Neural progenitor cell (in vitro differentiated cells): ENCODE results near the gene CRACR2A. TPM values are rescaled to one million over a fixed set of nuclear protein-coding genes. Genes with fewer than 3 reads are reported as not detected.

Source experiments
- DNase-seq: peaks from one replicate; pipeline ENCODE4 v3.0.0-alpha.2; 2016; ENCODE audit warnings: low spot score
- H2AFZ ChIP-seq: fragments of 200-600 bp; sonication (generic); replicated peaks from 2 replicates; pipeline ENCODE4 v1.6.1; 2016; ENCODE audit warnings: antibody characterized with exemption
- H3F3A ChIP-seq: fragments of 200-600 bp; sonication (generic); 2 replicates; pipeline ENCODE4 v1.6.1; 2016; ENCODE audit warnings: antibody characterized with exemption, low read depth
- H3K27ac ChIP-seq: fragments of 200-600 bp; sonication (generic); 2 replicates; pipeline ENCODE4 v1.5.1; 2016; ENCODE audit warnings: mild to moderate bottlenecking
- H3K27me3 ChIP-seq: fragments of 200-600 bp; sonication (generic); 2 replicates; pipeline ENCODE4 v1.6.1; 2016; ENCODE audit warnings: mild to moderate bottlenecking, moderate library complexity
- H3K36me3 ChIP-seq: fragments of 200-600 bp; sonication (generic); 2 replicates; pipeline ENCODE4 v1.5.1; 2016
- H3K4me1 ChIP-seq: fragments of 200-600 bp; sonication (generic); 2 replicates; pipeline ENCODE4 v1.6.1; 2016; ENCODE audit warnings: mixed run types
- H3K4me2 ChIP-seq: fragments of 200-600 bp; sonication (generic); 2 replicates; pipeline ENCODE4 v1.6.1; 2016
- H3K4me3 ChIP-seq: fragments of 200-600 bp; sonication (generic); 2 replicates; pipeline ENCODE4 v1.5.1; 2016
- H3K79me2 ChIP-seq: fragments of 200-600 bp; sonication (generic); 2 replicates; pipeline ENCODE4 v1.6.1; 2016; ENCODE audit warnings: low read depth
- H3K9ac ChIP-seq: fragments of 200-600 bp; sonication (generic); 2 replicates; pipeline ENCODE4 v1.6.1; 2016
- H3K9me3 ChIP-seq: fragments of 200-600 bp; sonication (generic); 2 replicates; pipeline ENCODE4 v1.5.1; 2016; ENCODE audit warnings: low read depth
- H4K20me1 ChIP-seq: fragments of 200-600 bp; sonication (generic); 2 replicates; pipeline ENCODE4 v1.6.1; 2016; ENCODE audit warnings: low read depth
- H3K27ac Mint-ChIP-seq: 3 replicates; pipeline ENCODE4 v1.8.0; 2021; ENCODE audit warnings: mixed read lengths
- H3K27me3 Mint-ChIP-seq: 2 replicates; pipeline ENCODE4 v1.8.0; 2022; ENCODE audit warnings: low read depth, mild to moderate bottlenecking, inconsistent platforms, moderate library complexity, mixed read lengths; ENCODE audit not compliant: insufficient read depth
- H3K36me3 Mint-ChIP-seq: 3 replicates; pipeline ENCODE4 v1.8.0; 2021; ENCODE audit warnings: mixed read lengths
- H3K4me1 Mint-ChIP-seq: 3 replicates; pipeline ENCODE4 v1.8.0; 2021; ENCODE audit warnings: mixed read lengths
- H3K4me3 Mint-ChIP-seq: 3 replicates; pipeline ENCODE4 v1.8.0; 2021; ENCODE audit warnings: mild to moderate bottlenecking, moderate library complexity, mixed read lengths
- H3K9me3 Mint-ChIP-seq: 3 replicates; pipeline ENCODE4 v1.8.0; 2020; ENCODE audit warnings: mixed read lengths
- CTCF ChIP-seq: fragments of 200-600 bp; sonication (generic); IDR thresholded peaks from 2 replicates; pipeline ENCODE4 v1.5.1; 2017; ENCODE audit warnings: antibody characterized with exemption, mild to moderate bottlenecking
- EZH2 ChIP-seq: fragments of 200-600 bp; sonication (generic); IDR thresholded peaks from 2 replicates; pipeline ENCODE4 v1.6.1; 2017; ENCODE audit warnings: antibody characterized with exemption, mild to moderate bottlenecking, moderate library complexity
- EZH2phosphoT487 ChIP-seq: fragments of 200-600 bp; sonication (generic); IDR thresholded peaks from 2 replicates; pipeline ENCODE4 v1.6.1; 2017; ENCODE audit warnings: antibody characterized with exemption
- total RNA-seq: library from RNA; depleted of rRNA; stranded (reverse); fragments of >200 nt; gene quantifications from 2 replicates; pipeline ENCODE4 v1.2.3, GENCODE V29; 2015; ENCODE audit warnings: low replicate concordance

The CRACR2A gene
- total RNA-seq, 1 donor from 2014 or later, result 0.06 TPM

GRCh38 chr12:3752096-3752709 lies 706 bp downstream of the CRACR2A start:
- Histone ChIP-seq H3K27ac (no peak overlapping the region), H3K9ac (no peak overlapping the region), H3K4me2 (peak overlapping the region; percentile 75), H4K20me1 (no peaks in the 10 kb centered on the region), H3F3A (peaks cover 7% of the 10 kb centered on the region), H3K4me3 (peak overlapping the region; percentile 40), H3K79me2 (no peaks in the 10 kb centered on the region), H3K36me3 (no peaks in the 10 kb centered on the region), H3K27me3 (peaks cover 22% of the 10 kb centered on the region), H3K9me3 (no peaks in the 10 kb centered on the region), H2AFZ (peak overlapping the region; percentile 84), H3K4me1 (peaks cover 8% of the 10 kb centered on the region)
- Mint-ChIP-seq H3K27ac (no peak overlapping the region), H3K4me3 (peak overlapping the region; percentile 74), H3K36me3 (no peaks in the 10 kb centered on the region), H3K4me1 (peaks cover 14% of the 10 kb centered on the region), H3K27me3 (peaks cover 19% of the 10 kb centered on the region), H3K9me3 (no peaks in the 10 kb centered on the region)
- TF ChIP-seq EZH2 (no peak), EZH2phosphoT487 (no peak), CTCF (no peak)
- DNase-seq, result no peak

GRCh38 chr12:3751151-3752095 lies 1.5 kb downstream of the CRACR2A start:
- Mint-ChIP-seq H3K4me3 (no peak overlapping the region), H3K4me1 (peaks cover 14% of the 10 kb centered on the region), H3K36me3 (no peaks in the 10 kb centered on the region), H3K27me3 (peaks cover 19% of the 10 kb centered on the region), H3K27ac (no peak overlapping the region), H3K9me3 (no peaks in the 10 kb centered on the region)
- TF ChIP-seq CTCF, result no peak
- no peak for TF ChIP-seq EZH2phosphoT487
- no peak for TF ChIP-seq EZH2
- Histone ChIP-seq H3K9ac (no peak overlapping the region), H3K4me1 (peaks cover 8% of the 10 kb centered on the region), H3F3A (peaks cover 7% of the 10 kb centered on the region), H3K4me2 (no peak overlapping the region), H4K20me1 (no peaks in the 10 kb centered on the region), H3K27ac (no peak overlapping the region), H3K9me3 (no peaks in the 10 kb centered on the region), H3K79me2 (no peaks in the 10 kb centered on the region), H2AFZ (no peak overlapping the region), H3K4me3 (no peak overlapping the region), H3K36me3 (no peaks in the 10 kb centered on the region), H3K27me3 (peaks cover 22% of the 10 kb centered on the region)
- no peak for DNase-seq

GRCh38 chr12:3750616-3751015 lies 2.3 kb downstream of the CRACR2A start:
- DNase-seq, result no peak
- peaks cover 16% of the 10 kb centered on the region for H3K27me3 Mint-ChIP-seq

More at GRCh38 chr12:3750616-3751015, 2.3 kb downstream of the CRACR2A start:
- Histone ChIP-seq H3K9ac (no peak overlapping the region), H3K4me2 (no peak overlapping the region), H3K4me3 (no peak overlapping the region), H3K9me3 (no peaks in the 10 kb centered on the region), H3K79me2 (no peaks in the 10 kb centered on the region), H4K20me1 (no peaks in the 10 kb centered on the region), H3K27ac (no peak overlapping the region), H3F3A (peaks cover 7% of the 10 kb centered on the region), H3K4me1 (peaks cover 8% of the 10 kb centered on the region), H3K36me3 (no peaks in the 10 kb centered on the region), H3K27me3 (peaks cover 22% of the 10 kb centered on the region), H2AFZ (no peak overlapping the region)
- TF ChIP-seq EZH2phosphoT487 (no peak), CTCF (no peak), EZH2 (no peak)
- Mint-ChIP-seq H3K4me3 (no peak overlapping the region), H3K27ac (no peak overlapping the region), H3K9me3 (no peaks in the 10 kb centered on the region), H3K36me3 (no peaks in the 10 kb centered on the region), H3K4me1 (peaks cover 14% of the 10 kb centered on the region)
